Nephron progenitor cell (in vitro differentiated cells): Measurements from ENCODE around the gene PPFIA4.

ENCODE experiments used
- DNase-seq: peaks from one replicate; pipeline ENCODE4 v3.0.0; 2021
- H3K27ac Mint-ChIP-seq: 2 replicates; pipeline ENCODE4 v1.8.0; 2021; ENCODE audit warnings: mild to moderate bottlenecking, moderate library complexity, mixed read lengths
- H3K27me3 Mint-ChIP-seq: 2 replicates; pipeline ENCODE4 v1.8.0; 2021; ENCODE audit warnings: mild to moderate bottlenecking, low read depth, mixed read lengths; ENCODE audit not compliant: poor library complexity
- H3K36me3 Mint-ChIP-seq: 2 replicates; pipeline ENCODE4 v1.8.0; 2021; ENCODE audit warnings: low read depth, mixed read lengths
- H3K4me1 Mint-ChIP-seq: 2 replicates; pipeline ENCODE4 v1.8.0; 2021; ENCODE audit warnings: mixed read lengths
- H3K4me3 Mint-ChIP-seq: 2 replicates; pipeline ENCODE4 v1.8.0; 2021; ENCODE audit warnings: mild to moderate bottlenecking, moderate library complexity, mixed read lengths
- H3K9me3 Mint-ChIP-seq: 2 replicates; pipeline ENCODE4 v1.8.0; 2021; ENCODE audit warnings: mild to moderate bottlenecking, moderate library complexity, mixed read lengths
- CTCF ChIP-seq: fragments of 200-600 bp; sonication (generic); IDR thresholded peaks from 2 replicates; pipeline ENCODE4 v1.5.0; 2021; ENCODE audit warnings: antibody characterized with exemption

Gene PPFIA4

GRCh38 chr1:203122159-203122558, 95.9 kb downstream of the PPFIA4 start:
- Mint-ChIP-seq H3K4me3 (no peak overlapping the region), H3K9me3 (no peaks in the 10 kb centered on the region), H3K36me3 (no peaks in the 10 kb centered on the region), H3K27ac (no peak overlapping the region), H3K4me1 (peaks cover 39% of the 10 kb centered on the region), H3K27me3 (peaks cover 46% of the 10 kb centered on the region)
- no peak for DNase-seq
- no peak for TF ChIP-seq CTCF

- TF ChIP-seq CTCF, result no peak
- Mint-ChIP-seq H3K4me1 (peaks cover 48% of the 10 kb centered on the region), H3K36me3 (no peaks in the 10 kb centered on the region), H3K9me3 (no peaks in the 10 kb centered on the region), H3K27ac (no peak overlapping the region), H3K4me3 (no peak overlapping the region), H3K27me3 (peaks cover 59% of the 10 kb centered on the region)
- no peak for DNase-seq
These were observed 97.7 kb downstream of the PPFIA4 start for GRCh38 chr1:203124011-203124410.

- H3K4me1 Mint-ChIP-seq, result peaks cover 48% of the 10 kb centered on the region
- DNase-seq, result no peak
- H3K36me3 Mint-ChIP-seq, result no peaks in the 10 kb centered on the region
- no peak overlapping the region for H3K27ac Mint-ChIP-seq
- H3K4me3 Mint-ChIP-seq, result no peak overlapping the region
- H3K27me3 Mint-ChIP-seq, result peaks cover 65% of the 10 kb centered on the region
- TF ChIP-seq CTCF, result no peak
- H3K9me3 Mint-ChIP-seq, result no peaks in the 10 kb centered on the region
These were observed 98.4 kb downstream of the PPFIA4 start for GRCh38 chr1:203124546-203125317.

GRCh38 chr1:203126151-203126865, 100.0 kb downstream of the PPFIA4 start:
- Mint-ChIP-seq H3K9me3 (no peaks in the 10 kb centered on the region), H3K36me3 (no peaks in the 10 kb centered on the region), H3K4me1 (peaks cover 42% of the 10 kb centered on the region), H3K27me3 (peaks cover 64% of the 10 kb centered on the region), H3K27ac (no peak overlapping the region), H3K4me3 (peak overlapping the region; percentile 78)
- TF ChIP-seq CTCF, result peak; percentile 39
- no peak for DNase-seq

GRCh38 chr1:203126866-203127665, 100.8 kb downstream of the PPFIA4 start:
- Mint-ChIP-seq H3K4me3 (peak overlapping the region; percentile 78), H3K27ac (peak overlapping the region; percentile 7), H3K27me3 (peaks cover 59% of the 10 kb centered on the region), H3K36me3 (no peaks in the 10 kb centered on the region), H3K9me3 (no peaks in the 10 kb centered on the region), H3K4me1 (peaks cover 36% of the 10 kb centered on the region)
- no peak for TF ChIP-seq CTCF
- DNase-seq, result no peak
